Measurements from ENCODE around the gene LSM14B. TPM values are rescaled to one million over a fixed set of nuclear protein-coding genes. Genes with fewer than 3 reads are reported as not detected.

The LSM14B gene
- polyA plus RNA-seq, 5 donors: 52.4 to 64.1 (median 58.2) TPM

- DNase-seq: no peak
Measured at GRCh38 chr20:62131560-62132320, 9.5 kb downstream of the LSM14B start.

DNA sequence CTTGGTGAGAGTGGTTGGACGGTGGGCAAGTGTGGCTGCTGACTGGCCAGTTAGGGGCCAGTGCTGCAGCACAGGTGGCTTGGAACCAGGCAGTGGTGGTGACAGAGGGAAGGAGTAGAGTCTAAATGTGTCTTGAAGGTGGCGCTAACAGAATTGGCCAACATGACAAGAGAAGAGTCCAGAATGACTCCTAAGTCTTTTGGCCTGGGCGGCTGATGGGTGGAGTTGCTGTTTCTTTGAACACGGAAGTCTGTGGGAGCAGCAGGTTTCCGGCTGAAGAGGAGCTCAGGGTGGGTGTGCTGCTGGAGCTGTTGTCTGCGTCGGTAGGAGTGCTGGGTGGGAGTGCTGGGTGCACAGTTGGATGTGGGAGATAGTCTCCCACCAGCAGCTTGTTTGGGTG is 10.1 kb downstream of the LSM14B start:
- no peak for DNase-seq

GRCh38 chr20:62133051-62133845 is 11.0 kb downstream of the LSM14B start:
- DNase-seq: no peak

GRCh38 chr20:62133864-62134263 is 11.6 kb downstream of the LSM14B start:
- no peak for DNase-seq

DNA sequence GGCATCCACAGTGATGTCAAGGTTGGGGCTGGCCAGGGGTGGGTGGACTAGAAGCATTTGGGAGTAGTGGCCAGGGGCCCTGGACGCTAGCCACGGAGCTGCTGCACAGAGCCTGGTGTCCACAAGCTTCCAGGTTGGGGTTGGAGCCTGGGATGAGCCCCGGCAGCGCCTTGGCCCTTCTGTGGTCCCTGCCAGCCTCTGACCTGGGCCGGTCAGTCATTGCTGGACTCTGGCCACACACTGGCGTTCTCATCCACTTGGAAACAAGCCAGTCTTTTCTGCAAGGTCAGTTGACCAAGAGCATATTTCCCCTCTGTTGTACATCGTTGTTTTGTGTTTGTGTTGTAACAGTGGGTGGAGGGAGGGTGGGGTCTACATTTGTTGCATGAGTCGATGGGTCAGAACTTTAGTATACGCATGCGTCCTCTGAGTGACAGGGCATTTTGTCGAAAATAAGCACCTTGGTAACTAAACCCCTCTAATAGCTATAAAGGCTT is 12.5 kb downstream of the LSM14B start:
- no peak for DNase-seq

- DNase-seq: no peak
Measured at GRCh38 chr20:62135573-62136266, 13.4 kb downstream of the LSM14B start.

GRCh38 chr20:62136283-62137091 is 14.2 kb downstream of the LSM14B start:
- DNase-seq: no peak

GRCh38 chr20:62137092-62137384 is 14.8 kb downstream of the LSM14B start:
- no peak for DNase-seq

GRCh38 chr20:62137478-62138203 is 15.4 kb downstream of the LSM14B start:
- no peak for DNase-seq

DNA sequence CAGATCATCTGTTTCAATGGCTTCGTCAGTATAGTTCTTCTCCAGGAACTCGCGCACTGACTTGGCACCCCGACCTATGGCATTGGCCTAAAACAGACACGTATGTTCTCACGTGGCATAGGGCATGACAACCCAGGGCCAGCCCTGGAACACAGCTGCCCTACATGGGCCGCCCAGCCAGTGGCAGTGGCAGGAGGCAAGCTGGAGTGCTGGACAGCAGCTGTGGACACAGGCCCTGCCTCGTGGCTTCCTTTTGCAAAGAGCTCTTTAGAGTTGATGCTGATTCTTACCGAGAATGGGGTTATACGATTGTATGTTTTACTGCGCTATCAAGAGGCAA is 15.9 kb downstream of the LSM14B start:
- DNase-seq: no peak

GRCh38 chr20:62138912-62139311 is 16.6 kb downstream of the LSM14B start:
- no peak for DNase-seq

- no peak for DNase-seq
Measured at GRCh38 chr20:62139636-62140035, 17.4 kb downstream of the LSM14B start.

- DNase-seq: no peak
Measured at GRCh38 chr20:62141043-62141396, 18.7 kb downstream of the LSM14B start.

- DNase-seq: no peak
Measured at GRCh38 chr20:62141397-62142251, 19.3 kb downstream of the LSM14B start.

GRCh38 chr20:62142252-62143080 is 20.2 kb downstream of the LSM14B start:
- DNase-seq: no peak

DNA sequence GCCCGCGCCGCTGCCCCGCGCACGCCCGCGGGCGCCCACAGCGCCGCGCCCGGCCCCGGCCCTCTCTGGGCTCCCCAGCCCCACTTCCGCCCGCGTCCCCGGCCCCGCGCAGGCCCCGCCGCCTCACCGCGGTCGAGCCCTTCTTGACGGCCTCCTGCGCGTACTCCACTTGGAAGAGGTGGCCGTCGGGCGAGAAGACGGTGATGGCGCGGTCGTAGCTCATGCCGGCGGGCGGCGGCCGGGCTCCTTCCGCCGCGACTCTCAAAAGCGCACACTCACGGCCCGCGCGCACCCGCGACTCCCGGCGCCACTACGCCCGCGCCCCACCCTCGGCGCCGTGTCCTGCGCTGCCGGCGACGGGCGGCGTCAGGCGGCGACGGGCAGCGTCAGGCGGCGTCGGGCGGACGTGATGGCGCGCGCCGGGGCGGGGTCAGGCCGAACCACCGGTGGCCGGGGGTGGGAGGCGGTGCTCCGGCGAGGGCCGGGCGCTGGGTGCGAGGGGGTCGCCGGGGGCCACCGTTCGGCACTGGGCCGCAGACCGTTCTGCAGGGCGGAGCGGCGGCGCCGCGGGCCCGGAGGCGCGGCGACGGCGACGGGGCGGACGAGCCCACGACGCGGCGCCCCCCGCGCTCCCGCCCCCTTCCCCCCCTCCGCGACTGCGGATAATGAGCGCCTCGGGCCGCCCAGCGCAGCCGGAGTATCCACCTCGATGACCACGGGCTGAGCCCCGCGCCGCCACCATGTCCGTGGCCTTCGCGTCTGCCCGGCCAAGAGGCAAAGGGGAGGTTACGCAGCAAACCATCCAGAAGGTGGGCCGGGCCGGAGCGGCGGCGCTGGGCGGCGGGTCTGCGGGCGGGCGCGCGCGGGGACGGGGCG is 21.0 kb downstream of the LSM14B start, which contains the start of the genes PSMA7 and SS18L1:
TSS of gene PSMA7 (minus strand) at position 314 of the 876 bp plus-strand sequence. CDS start at position 223, 91 bp downstream.
TSS of gene SS18L1 (plus strand) at position 689 of the 876 bp plus-strand sequence. CDS start at position 741, 52 bp downstream.
- peak; percentile 79 to 84 for DNase-seq

- no peak for DNase-seq
Measured at GRCh38 chr20:62143957-62144825, 21.9 kb downstream of the LSM14B start.
